ENCODE measurements around the gene PIK3AP1.

PIK3AP1 gene

DNA sequence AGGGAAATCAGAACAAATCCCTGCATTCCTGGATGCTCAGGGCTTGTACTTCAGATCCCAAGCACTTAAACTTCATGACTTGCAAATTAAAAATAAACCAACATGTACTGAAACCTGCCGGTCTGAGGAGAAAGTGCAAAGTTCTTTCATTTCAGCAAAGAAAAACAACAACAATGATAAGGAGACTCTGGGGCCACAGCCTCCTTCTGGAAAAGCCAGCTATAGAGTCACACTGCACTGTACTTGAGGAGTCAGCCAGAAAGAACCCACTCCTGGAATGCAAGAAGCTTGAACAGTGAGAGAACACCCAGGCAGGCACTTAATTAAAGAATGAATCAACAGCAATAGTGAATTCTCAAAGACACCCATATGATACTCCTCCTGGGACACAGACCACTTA lies 83.8 kb downstream of the PIK3AP1 start:
- H3K4me3 ChIP-seq (ENCODE audit: insufficient read depth, low read length, poor library complexity, severe bottlenecking): no peak overlapping the region
- H3K9ac ChIP-seq (ENCODE audit: low read length): no peak overlapping the region
- no peaks in the 10 kb centered on the region for H3K9me2 ChIP-seq (replicated peaks; ENCODE audit: insufficient read depth, low read length)
- H4K20me1 ChIP-seq (ENCODE audit: low read depth, low read length): no peaks in the 10 kb centered on the region
- no peak for TF ChIP-seq EZH2phosphoT487 (conservative IDR thresholded peaks at IDR 0.05; ENCODE audit: low read length)
- TF ChIP-seq, protein P1, sequence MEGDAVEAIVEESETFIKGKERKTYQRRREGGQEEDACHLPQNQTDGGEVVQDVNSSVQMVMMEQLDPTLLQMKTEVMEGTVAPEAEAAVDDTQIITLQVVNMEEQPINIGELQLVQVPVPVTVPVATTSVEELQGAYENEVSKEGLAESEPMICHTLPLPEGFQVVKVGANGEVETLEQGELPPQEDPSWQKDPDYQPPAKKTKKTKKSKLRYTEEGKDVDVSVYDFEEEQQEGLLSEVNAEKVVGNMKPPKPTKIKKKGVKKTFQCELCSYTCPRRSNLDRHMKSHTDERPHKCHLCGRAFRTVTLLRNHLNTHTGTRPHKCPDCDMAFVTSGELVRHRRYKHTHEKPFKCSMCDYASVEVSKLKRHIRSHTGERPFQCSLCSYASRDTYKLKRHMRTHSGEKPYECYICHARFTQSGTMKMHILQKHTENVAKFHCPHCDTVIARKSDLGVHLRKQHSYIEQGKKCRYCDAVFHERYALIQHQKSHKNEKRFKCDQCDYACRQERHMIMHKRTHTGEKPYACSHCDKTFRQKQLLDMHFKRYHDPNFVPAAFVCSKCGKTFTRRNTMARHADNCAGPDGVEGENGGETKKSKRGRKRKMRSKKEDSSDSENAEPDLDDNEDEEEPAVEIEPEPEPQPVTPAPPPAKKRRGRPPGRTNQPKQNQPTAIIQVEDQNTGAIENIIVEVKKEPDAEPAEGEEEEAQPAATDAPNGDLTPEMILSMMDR (IDR thresholded peaks at IDR 0.05; ENCODE audit: insufficient read depth, low read length, poor library complexity, severe bottlenecking): no peak
- no peaks in the 10 kb centered on the region for H3K9me3 ChIP-seq (ENCODE audit: insufficient read depth, low read length)
- peaks cover 3% of the 10 kb centered on the region; the same call in 1 of the 2 replicates for H3K79me2 ChIP-seq (ENCODE audit: insufficient read depth, low read length)
- H3K27ac ChIP-seq (ENCODE audit: low read depth, low read length): no peak overlapping the region
- H3K27me3 ChIP-seq (ENCODE audit: low read length): no peaks in the 10 kb centered on the region
- H3K36me3 ChIP-seq (ENCODE audit: low read length): peaks cover 26% of the 10 kb centered on the region
- no peaks in the 10 kb centered on the region; the same call in 1 of the 2 replicates for H3F3A ChIP-seq (ENCODE audit: insufficient read depth)
- no peak overlapping the region for H3K4me2 ChIP-seq (ENCODE audit: low read depth, low read length, poor library complexity, severe bottlenecking)
- H2AFZ ChIP-seq (ENCODE audit: low read depth, low read length, severe bottlenecking): no peak overlapping the region

DNA sequence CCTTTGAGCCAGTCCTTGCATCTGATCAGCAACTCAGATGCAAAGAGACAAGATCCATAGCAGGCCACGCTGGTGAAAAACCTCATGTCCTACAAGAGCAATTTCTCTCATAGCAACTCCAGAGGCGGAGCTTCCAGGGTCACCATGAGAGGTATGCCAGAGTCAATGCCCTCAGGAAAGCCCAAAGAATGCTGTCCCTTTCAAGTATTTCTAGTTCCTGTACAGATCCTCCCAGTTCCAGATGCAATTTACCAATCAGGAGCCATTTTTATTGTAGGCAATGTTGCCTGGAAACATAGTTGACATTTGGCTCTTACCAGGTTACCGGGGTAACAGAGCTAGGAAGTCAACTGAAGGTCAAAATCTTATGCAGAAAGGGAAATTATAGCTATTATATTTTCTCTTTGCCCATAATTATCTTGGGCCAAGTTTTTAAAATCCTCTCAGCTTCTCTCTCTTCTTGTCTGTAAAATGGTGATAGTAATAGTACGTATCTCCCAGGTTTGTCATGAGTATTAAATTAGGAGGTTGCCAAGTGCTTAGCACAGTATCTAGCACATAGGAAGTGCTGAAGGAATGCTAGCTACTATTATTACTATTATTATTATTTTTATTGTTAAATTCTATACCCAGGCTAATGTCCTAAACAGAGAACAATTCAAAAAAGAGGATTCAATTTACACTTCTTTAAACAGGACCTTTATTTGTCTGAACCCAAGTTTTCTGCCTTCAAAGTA lies 87.2 kb downstream of the PIK3AP1 start:
- H3K79me2 ChIP-seq (ENCODE audit: insufficient read depth, low read length): peaks cover 7% of the 10 kb centered on the region; the same call in 1 of the 2 replicates
- TF ChIP-seq, protein P1 (IDR thresholded peaks at IDR 0.05; ENCODE audit: insufficient read depth, low read length, poor library complexity, severe bottlenecking): no peak
- no peak for TF ChIP-seq EZH2phosphoT487 (conservative IDR thresholded peaks at IDR 0.05; ENCODE audit: low read length)
- H3K4me2 ChIP-seq (ENCODE audit: low read depth, low read length, poor library complexity, severe bottlenecking): no peak overlapping the region
- no peaks in the 10 kb centered on the region for H3K27me3 ChIP-seq (ENCODE audit: low read length)
- no peaks in the 10 kb centered on the region for H3K9me3 ChIP-seq (ENCODE audit: insufficient read depth, low read length)
- no peak overlapping the region for H2AFZ ChIP-seq (ENCODE audit: low read depth, low read length, severe bottlenecking)
- no peaks in the 10 kb centered on the region; the same call in 1 of the 2 replicates for H4K20me1 ChIP-seq (ENCODE audit: low read depth, low read length)
- peaks cover 2% of the 10 kb centered on the region; the same call in 1 of the 2 replicates for H3F3A ChIP-seq (ENCODE audit: insufficient read depth)
- no peak overlapping the region for H3K9ac ChIP-seq (ENCODE audit: low read length)
- no peak overlapping the region for H3K27ac ChIP-seq (ENCODE audit: low read depth, low read length)
- H3K9me2 ChIP-seq (replicated peaks; ENCODE audit: insufficient read depth, low read length): no peaks in the 10 kb centered on the region
- H3K36me3 ChIP-seq (ENCODE audit: low read length): peaks cover 28% of the 10 kb centered on the region
- H3K4me3 ChIP-seq (ENCODE audit: insufficient read depth, low read length, poor library complexity, severe bottlenecking): no peak overlapping the region

DNA sequence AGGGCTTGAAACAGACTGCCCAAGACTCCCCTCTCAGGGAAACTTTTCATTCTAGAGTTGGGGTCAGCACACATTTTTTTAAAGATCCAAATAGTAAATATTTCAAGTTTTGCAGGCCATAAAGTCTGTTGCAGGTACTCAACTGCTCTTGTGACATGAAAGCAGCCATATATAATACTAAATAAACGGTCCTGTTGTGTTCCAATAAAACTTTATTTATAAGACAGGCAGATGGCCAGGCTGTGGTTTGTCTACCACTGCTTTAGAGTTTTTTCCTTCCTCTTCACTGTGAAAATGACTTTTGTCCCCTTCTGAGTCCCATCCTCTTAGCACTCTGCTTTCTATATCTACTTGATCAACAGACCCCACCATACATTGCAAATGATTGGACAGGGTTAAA lies 93.0 kb downstream of the PIK3AP1 start:
- no peaks in the 10 kb centered on the region for H3K27me3 ChIP-seq (ENCODE audit: low read length)
- H3K9ac ChIP-seq (ENCODE audit: low read length): no peak overlapping the region
- no peaks in the 10 kb centered on the region; the same call in 1 of the 2 replicates for H4K20me1 ChIP-seq (ENCODE audit: low read depth, low read length)
- H3K4me2 ChIP-seq (ENCODE audit: low read depth, low read length, poor library complexity, severe bottlenecking): no peak overlapping the region
- H3K27ac ChIP-seq (ENCODE audit: low read depth, low read length): no peak overlapping the region
- no peaks in the 10 kb centered on the region for H3K9me2 ChIP-seq (replicated peaks; ENCODE audit: insufficient read depth, low read length)
- peaks cover 64% of the 10 kb centered on the region for H3K36me3 ChIP-seq (ENCODE audit: low read length)
- no peaks in the 10 kb centered on the region for H3K9me3 ChIP-seq (ENCODE audit: insufficient read depth, low read length)
- H3F3A ChIP-seq (ENCODE audit: insufficient read depth): 0 out of 2 replicates have a peak, but pooled peaks cover 2% of the 10 kb centered on the region
- TF ChIP-seq, protein P1 (IDR thresholded peaks at IDR 0.05; ENCODE audit: insufficient read depth, low read length, poor library complexity, severe bottlenecking): no peak
- TF ChIP-seq EZH2phosphoT487 (conservative IDR thresholded peaks at IDR 0.05; ENCODE audit: low read length): no peak
- H3K79me2 ChIP-seq (ENCODE audit: insufficient read depth, low read length): peaks cover 3% of the 10 kb centered on the region; the same call in 1 of the 2 replicates
- H3K4me3 ChIP-seq (ENCODE audit: insufficient read depth, low read length, poor library complexity, severe bottlenecking): no peak overlapping the region
- H2AFZ ChIP-seq (ENCODE audit: low read depth, low read length, severe bottlenecking): no peak overlapping the region
